Vagina (tissue), 2 donors: ENCODE measurements around the gene WASL.

ENCODE experiments used
- CTCF ChIP-seq, 3 experiments: fragments of 450-650 bp in 2 of 3; fragments of 200-600 bp in 1 of 3; sonication (generic) in 1 of 3; IDR thresholded peaks; one replicate each; pipeline ENCODE4 v1.5.1; 2017 to 2019; ENCODE audit warnings: antibody characterized with exemption in 3 of 3, mild to moderate bottlenecking in 2 of 3, moderate library complexity in 2 of 3
- POLR2AphosphoS5 ChIP-seq, 2 donors: sonication (generic); formaldehyde crosslinking; IDR thresholded peaks; one replicate each; pipeline ENCODE4 v1.9.0; 2017; ENCODE audit warnings: antibody characterized with exemption in 2 of 2, mild to moderate bottlenecking in 2 of 2, low read depth in 1 of 2; ENCODE audit not compliant: insufficient read depth in 1 of 2

GRCh38 chr7:123725586-123726171, 23.1 kb downstream of the WASL start:
- TF ChIP-seq CTCF (IDR thresholded peaks at IDR 0.05) (no peak), POLR2AphosphoS5 (IDR thresholded peaks at IDR 0.05; ENCODE audit: insufficient read depth in 1 of 2, low read depth in 1 of 2) (no peak)
